ENCODE measurements around the gene ZIK1. TPM values are rescaled to one million over a fixed set of nuclear protein-coding genes. Genes with fewer than 3 reads are reported as not detected.

The ZIK1 gene
- polyA plus RNA-seq, 3 donors = 0.51 to 1.1 (median 1.0) TPM

- peaks cover 50 to 80% (median 69%) of the 10 kb centered on the region in 7 donors for H3K9me3 Mint-ChIP-seq
These were observed 23.9 kb upstream of the ZIK1 start for GRCh38 chr19:57560049-57560491.

DNA sequence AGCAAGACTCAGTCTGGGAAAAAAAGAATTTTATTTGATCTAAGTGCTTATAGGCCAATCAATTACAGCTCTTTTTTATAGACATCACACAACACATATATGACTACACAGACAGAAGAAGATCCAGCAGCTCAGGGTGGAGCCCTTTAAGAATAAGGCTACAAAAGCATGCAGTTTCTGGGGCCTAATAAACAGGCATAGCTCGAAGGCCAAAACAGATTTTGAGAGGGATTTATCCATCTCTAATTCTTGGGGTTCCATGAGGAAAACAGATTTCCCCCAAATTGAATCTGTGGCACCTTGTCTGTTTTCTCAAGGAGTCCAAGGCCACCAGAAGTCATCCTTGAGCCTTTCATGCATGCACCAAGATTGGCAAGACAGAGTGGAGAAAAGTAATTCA, 20.4 kb upstream of the ZIK1 start:
- intact Hi-C loops (cut with micrococcal nuclease) = no loop called here
- Histone ChIP-seq H3K9me3 (replicated peaks in 1 of 2; ENCODE audit: control insufficient read depth in 1 of 2, insufficient read depth in 1 of 2, low read length in 2 of 2) (peaks cover 52 to 86% of the 10 kb centered on the region in 2 donors), H3K4me2 (replicated peaks; ENCODE audit: extremely low read depth, low read length, poor library complexity, severe bottlenecking) (no peak overlapping the region), H4K20me1 (ENCODE audit: insufficient read depth, low read length) (no peaks in the 10 kb centered on the region), H3K79me2 (ENCODE audit: insufficient read depth, low read length) (peaks cover 4% of the 10 kb centered on the region), H3K9ac (ENCODE audit: insufficient read depth, low read length, poor library complexity, severe bottlenecking) (no peak overlapping the region), H3K4me3 (replicated peaks in 1 of 3; ENCODE audit: low read depth in 2 of 3, low read length in 3 of 3) (no peak overlapping the region), H2AFZ (ENCODE audit: insufficient read depth, low read depth, low read length, poor library complexity, severe bottlenecking) (no peak overlapping the region), H3K27me3 (ENCODE audit: control insufficient read depth in 2 of 2, insufficient read depth in 2 of 2, low read length in 2 of 2) (no peaks in the 10 kb centered on the region), H3K36me3 (replicated peaks in 1 of 2; ENCODE audit: control insufficient read depth in 1 of 2, insufficient read depth in 2 of 2, low read length in 2 of 2) (no peaks in the 10 kb centered on the region), H3K4me1 (ENCODE audit: control insufficient read depth in 1 of 2, insufficient read depth in 2 of 2, low read length in 2 of 2) (peaks cover 15 to 17% of the 10 kb centered on the region in 2 donors), H3K27ac (ENCODE audit: low read depth in 1 of 2, low read length in 2 of 2) (no peak overlapping the region)
- DNase-seq = no peak
- peaks cover 15% of the 10 kb centered on the region for H3K4me1 Mint-ChIP-seq
- TF ChIP-seq, protein P1, sequence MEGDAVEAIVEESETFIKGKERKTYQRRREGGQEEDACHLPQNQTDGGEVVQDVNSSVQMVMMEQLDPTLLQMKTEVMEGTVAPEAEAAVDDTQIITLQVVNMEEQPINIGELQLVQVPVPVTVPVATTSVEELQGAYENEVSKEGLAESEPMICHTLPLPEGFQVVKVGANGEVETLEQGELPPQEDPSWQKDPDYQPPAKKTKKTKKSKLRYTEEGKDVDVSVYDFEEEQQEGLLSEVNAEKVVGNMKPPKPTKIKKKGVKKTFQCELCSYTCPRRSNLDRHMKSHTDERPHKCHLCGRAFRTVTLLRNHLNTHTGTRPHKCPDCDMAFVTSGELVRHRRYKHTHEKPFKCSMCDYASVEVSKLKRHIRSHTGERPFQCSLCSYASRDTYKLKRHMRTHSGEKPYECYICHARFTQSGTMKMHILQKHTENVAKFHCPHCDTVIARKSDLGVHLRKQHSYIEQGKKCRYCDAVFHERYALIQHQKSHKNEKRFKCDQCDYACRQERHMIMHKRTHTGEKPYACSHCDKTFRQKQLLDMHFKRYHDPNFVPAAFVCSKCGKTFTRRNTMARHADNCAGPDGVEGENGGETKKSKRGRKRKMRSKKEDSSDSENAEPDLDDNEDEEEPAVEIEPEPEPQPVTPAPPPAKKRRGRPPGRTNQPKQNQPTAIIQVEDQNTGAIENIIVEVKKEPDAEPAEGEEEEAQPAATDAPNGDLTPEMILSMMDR (IDR thresholded peaks at IDR 0.05) = no peak
- H3K36me3 Mint-ChIP-seq = peaks cover 0 to 2% of the 10 kb centered on the region in 2 donors
- peak overlapping the region in 2 of 7 donors; percentile 21 to 50 for H3K27ac Mint-ChIP-seq
- no peak overlapping the region for H3K4me3 Mint-ChIP-seq
- H3K27me3 Mint-ChIP-seq (ENCODE audit: low read depth in 3 of 3) = peaks cover 0 to 8% (median 3%) of the 10 kb centered on the region in 3 donors
- WGBS (ENCODE audit: insufficient coverage) = 75% methylated on average over 1 of the region's 1 CpG
- H3K9me3 Mint-ChIP-seq = peaks cover 47 to 87% (median 79%) of the 10 kb centered on the region in 7 donors

More at GRCh38 chr19:57560049-57560491, 23.9 kb upstream of the ZIK1 start:
- H2AFZ ChIP-seq (ENCODE audit: insufficient read depth, low read depth, low read length, poor library complexity, severe bottlenecking) = peak overlapping the region; percentile 95
- H3K27ac ChIP-seq (ENCODE audit: low read depth in 1 of 2, low read length in 2 of 2) = no peak overlapping the region
- H3K4me1 ChIP-seq (ENCODE audit: control insufficient read depth in 1 of 2, insufficient read depth in 2 of 2, low read length in 2 of 2) = peaks cover 16 to 20% of the 10 kb centered on the region in 2 donors
- Mint-ChIP-seq H3K27me3 (ENCODE audit: low read depth in 3 of 3) (peaks cover 0 to 8% (median 3%) of the 10 kb centered on the region in 3 donors), H3K4me3 (peak overlapping the region; percentile 91 to 95), H3K4me1 (peaks cover 21% of the 10 kb centered on the region), H3K36me3 (peaks cover 18 to 25% of the 10 kb centered on the region in 2 donors), H3K27ac (peak overlapping the region in 4 of 7 donors; percentile 22 to 84 (median 78))
- TF ChIP-seq, protein P1 (IDR thresholded peaks at IDR 0.05) = no peak
- intact Hi-C loops (cut with micrococcal nuclease) = loop anchor here in 1 of 2 donors (2.0 kb wide), 1 partner anchor 73 kb away; the partner anchor contains the start of gene ZNF211
- no peak for DNase-seq
- H3K4me2 ChIP-seq (replicated peaks; ENCODE audit: extremely low read depth, low read length, poor library complexity, severe bottlenecking) = peak overlapping the region; percentile 95
- peaks cover 11% of the 10 kb centered on the region for H3K79me2 ChIP-seq (ENCODE audit: insufficient read depth, low read length)
- 45% methylated on average over 23 of the region's 23 CpGs for WGBS (ENCODE audit: insufficient coverage)
- peaks cover 42 to 67% of the 10 kb centered on the region in 2 donors for H3K9me3 ChIP-seq (replicated peaks in 1 of 2; ENCODE audit: control insufficient read depth in 1 of 2, insufficient read depth in 1 of 2, low read length in 2 of 2)
- no peaks in the 10 kb centered on the region for H3K27me3 ChIP-seq (ENCODE audit: control insufficient read depth in 2 of 2, insufficient read depth in 2 of 2, low read length in 2 of 2)
- H3K36me3 ChIP-seq (replicated peaks in 1 of 2; ENCODE audit: control insufficient read depth in 1 of 2, insufficient read depth in 2 of 2, low read length in 2 of 2) = peaks cover 6 to 15% of the 10 kb centered on the region in 2 donors
- peak overlapping the region; percentile 70 to 89 (median 86) for H3K4me3 ChIP-seq (replicated peaks in 1 of 3; ENCODE audit: low read depth in 2 of 3, low read length in 3 of 3)
- no peak overlapping the region for H3K9ac ChIP-seq (ENCODE audit: insufficient read depth, low read length, poor library complexity, severe bottlenecking)
- no peaks in the 10 kb centered on the region for H4K20me1 ChIP-seq (ENCODE audit: insufficient read depth, low read length)

Data from CD14-positive monocyte (primary cell).